HG02610 (cell line): ENCODE data around the gene GADD45GIP1.
"Not testable (repeated sequence)": the region's sequence is repeated elsewhere in the genome, so short reads cannot be mapped to it uniquely, and the experiment has no call there.

Experiments
- ATAC-seq: cut with Tn5 transposase; IDR thresholded peaks from one replicate; pipeline ENCODE4 v1.9.1; 2021; ENCODE audit warnings: mild to moderate bottlenecking, moderate library complexity; ENCODE audit not compliant: unreplicated experiment

The GADD45GIP1 gene

GRCh38 chr19:12965017-12965811 is 8.2 kb upstream of the GADD45GIP1 start:
- ATAC-seq, result peak; percentile 77

- ATAC-seq, result no peak
Measured at GRCh38 chr19:12959481-12959880, 2.5 kb upstream of the GADD45GIP1 start.

- not testable (repeated sequence) for ATAC-seq
Measured at GRCh38 chr19:12957389-12957952, 448 bp upstream of the GADD45GIP1 start.

- ATAC-seq, result no peak
Measured at GRCh38 chr19:12955996-12956395, 1.0 kb downstream of the GADD45GIP1 start.

- not testable (repeated sequence) for ATAC-seq
Measured at GRCh38 chr19:12955575-12955974, 1.4 kb downstream of the GADD45GIP1 start.

GRCh38 chr19:12954612-12954962 is 2.4 kb downstream of the GADD45GIP1 start:
- ATAC-seq, result no peak

GRCh38 chr19:12953799-12954611 is 3.0 kb downstream of the GADD45GIP1 start:
- ATAC-seq, result no peak

GRCh38 chr19:12953138-12953798 is 3.8 kb downstream of the GADD45GIP1 start:
- no peak for ATAC-seq

- no peak for ATAC-seq
Measured at GRCh38 chr19:12952488-12953137, 4.4 kb downstream of the GADD45GIP1 start.

- ATAC-seq, result not testable (repeated sequence)
Measured at GRCh38 chr19:12952050-12952449, 5.0 kb downstream of the GADD45GIP1 start.

GRCh38 chr19:12949363-12950283 is 7.4 kb downstream of the GADD45GIP1 start:
- ATAC-seq, result no peak

- ATAC-seq, result no peak
Measured at GRCh38 chr19:12948612-12949362, 8.2 kb downstream of the GADD45GIP1 start.

- no peak for ATAC-seq
Measured at GRCh38 chr19:12947702-12948611, 9.1 kb downstream of the GADD45GIP1 start.

- ATAC-seq, result no peak
Measured at GRCh38 chr19:12946731-12947496, 10.1 kb downstream of the GADD45GIP1 start.

GRCh38 chr19:12946092-12946721 is 10.8 kb downstream of the GADD45GIP1 start:
- peak; percentile 34 for ATAC-seq

GRCh38 chr19:12945479-12946091 is 11.4 kb downstream of the GADD45GIP1 start, which contains the start of gene RAD23A:
Gene RAD23A, plus strand, starts transcription at chr19:12945862. Its CDS starts 87 bp downstream, at chr19:12945949.
- ATAC-seq, result peak; percentile 76
